LNCaP clone FGC (cell line): Measurements from ENCODE around the gene OR51B4.

Experiments used
- DNase-seq: peaks from one replicate; pipeline ENCODE4 v3.0.0-alpha.2; 2011; ENCODE audit warnings: low read depth
- H3K4me3 ChIP-seq: 2 replicates; pipeline ENCODE4 v1.5.1; 2011; ENCODE audit warnings: mild to moderate bottlenecking, low read depth, low read length, control low read depth
- CTCF ChIP-seq: IDR thresholded peaks from 2 replicates; pipeline ENCODE4 v1.5.1; 2012; ENCODE audit warnings: mild to moderate bottlenecking; ENCODE audit not compliant: control insufficient read depth, insufficient read depth; ENCODE audit errors: extremely low read depth

The OR51B4 gene

GRCh38 chr11:5293028-5293427 lies 8.7 kb downstream of the OR51B4 start:
- no peak overlapping the region for H3K4me3 ChIP-seq
- DNase-seq: no peak
- no peak for TF ChIP-seq CTCF

GRCh38 chr11:5291207-5291838 lies 10.4 kb downstream of the OR51B4 start:
- peak; percentile 30 for DNase-seq
- no peak overlapping the region for H3K4me3 ChIP-seq
- TF ChIP-seq CTCF: peak; percentile 75

GRCh38 chr11:5290106-5290505 lies 11.6 kb downstream of the OR51B4 start:
- DNase-seq: no peak
- no peak for TF ChIP-seq CTCF
- no peak overlapping the region for H3K4me3 ChIP-seq

- TF ChIP-seq CTCF: no peak
- DNase-seq: no peak
- no peak overlapping the region for H3K4me3 ChIP-seq
Measured at GRCh38 chr11:5289696-5290095, 12.1 kb downstream of the OR51B4 start.

GRCh38 chr11:5288906-5289550 lies 12.7 kb downstream of the OR51B4 start:
- DNase-seq: no peak
- TF ChIP-seq CTCF: no peak
- H3K4me3 ChIP-seq: no peak overlapping the region

- no peak overlapping the region for H3K4me3 ChIP-seq
- no peak for TF ChIP-seq CTCF
- no peak for DNase-seq
Measured at GRCh38 chr11:5288108-5288905, 13.4 kb downstream of the OR51B4 start.
